Breast epithelium (tissue), 3 donors: ENCODE measurements around the gene IDH3A.

ENCODE experiments used
- POLR2AphosphoS5 ChIP-seq, 3 donors: sonication (generic); formaldehyde crosslinking; IDR thresholded peaks; one replicate each; pipeline ENCODE4 v1.6.1; 2017; ENCODE audit warnings: antibody characterized with exemption in 3 of 3
- TF ChIP-seq, protein P1 (sequence below), 3 donors: fragments of 450-650 bp; IDR thresholded peaks; one replicate each; pipeline ENCODE4 v1.5.1; 2016 to 2017; ENCODE audit warnings: antibody characterized with exemption in 3 of 3, mild to moderate bottlenecking in 3 of 3, moderate library complexity in 3 of 3

DNA sequence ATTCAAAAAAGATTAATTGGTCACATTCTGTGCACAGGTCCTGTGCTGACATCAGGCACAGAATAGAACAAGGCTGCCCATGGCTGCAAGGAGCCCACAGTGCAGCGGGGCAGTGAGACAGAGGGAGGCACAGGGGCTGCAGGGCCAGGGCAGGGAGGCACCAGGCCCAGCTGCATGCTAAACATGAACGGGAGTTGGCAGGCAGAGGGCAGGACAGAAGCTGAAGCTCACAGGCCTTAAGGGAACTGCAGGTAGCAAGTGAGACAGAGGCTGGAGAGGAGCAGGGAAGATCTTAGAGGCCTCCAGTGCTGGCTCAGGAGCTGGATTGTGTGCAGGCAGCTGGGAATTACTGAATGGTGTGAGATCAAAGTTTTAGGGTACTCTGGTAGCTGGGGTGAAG is 26.2 kb downstream of the IDH3A start:
- TF ChIP-seq, protein P1, sequence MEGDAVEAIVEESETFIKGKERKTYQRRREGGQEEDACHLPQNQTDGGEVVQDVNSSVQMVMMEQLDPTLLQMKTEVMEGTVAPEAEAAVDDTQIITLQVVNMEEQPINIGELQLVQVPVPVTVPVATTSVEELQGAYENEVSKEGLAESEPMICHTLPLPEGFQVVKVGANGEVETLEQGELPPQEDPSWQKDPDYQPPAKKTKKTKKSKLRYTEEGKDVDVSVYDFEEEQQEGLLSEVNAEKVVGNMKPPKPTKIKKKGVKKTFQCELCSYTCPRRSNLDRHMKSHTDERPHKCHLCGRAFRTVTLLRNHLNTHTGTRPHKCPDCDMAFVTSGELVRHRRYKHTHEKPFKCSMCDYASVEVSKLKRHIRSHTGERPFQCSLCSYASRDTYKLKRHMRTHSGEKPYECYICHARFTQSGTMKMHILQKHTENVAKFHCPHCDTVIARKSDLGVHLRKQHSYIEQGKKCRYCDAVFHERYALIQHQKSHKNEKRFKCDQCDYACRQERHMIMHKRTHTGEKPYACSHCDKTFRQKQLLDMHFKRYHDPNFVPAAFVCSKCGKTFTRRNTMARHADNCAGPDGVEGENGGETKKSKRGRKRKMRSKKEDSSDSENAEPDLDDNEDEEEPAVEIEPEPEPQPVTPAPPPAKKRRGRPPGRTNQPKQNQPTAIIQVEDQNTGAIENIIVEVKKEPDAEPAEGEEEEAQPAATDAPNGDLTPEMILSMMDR (IDR thresholded peaks at IDR 0.05), result no peak
- TF ChIP-seq POLR2AphosphoS5 (IDR thresholded peaks at IDR 0.05), result no peak
